WTC11 (cell line): ENCODE results near the gene MRPS10. TPM values are rescaled to one million over a fixed set of nuclear protein-coding genes. Genes with fewer than 3 reads are reported as not detected.

Source experiments
- ATAC-seq: fragments of 200-7000 bp; cut with Tn5 transposase; 2 replicates; pipeline ENCODE4 v1.10.0; 2021; ENCODE audit warnings: mild to moderate bottlenecking, moderate library complexity
- CTCF ChIA-PET: fragments of 300-600 bp; sonication (Branson Sonifier 250); formaldehyde crosslinking; loops from one replicate; lab custom pipeline; 2021; ENCODE audit warnings: antibody characterized with exemption; lab: Charles Lee
- POLR2A ChIA-PET: fragments of 350-600 bp; sonication (Branson Sonifier 250); formaldehyde crosslinking; loops from one replicate; lab custom pipeline; 2021; ENCODE audit warnings: antibody characterized with exemption; lab: Charles Lee
- DNase-seq: peaks from one replicate; pipeline ENCODE4 v3.0.0; 2021; ENCODE audit warnings: low spot score
- H3K27ac Mint-ChIP-seq: 2 replicates; pipeline ENCODE4 v1.8.0; 2021; ENCODE audit warnings: mixed read lengths
- H3K27me3 Mint-ChIP-seq: 2 replicates; pipeline ENCODE4 v1.8.0; 2021; ENCODE audit warnings: low read depth, mild to moderate bottlenecking, moderate library complexity, mixed read lengths
- H3K36me3 Mint-ChIP-seq: 2 replicates; pipeline ENCODE4 v1.8.0; 2021; ENCODE audit warnings: mixed read lengths
- H3K4me1 Mint-ChIP-seq: 2 replicates; pipeline ENCODE4 v1.8.0; 2022; ENCODE audit warnings: mixed read lengths
- H3K4me3 Mint-ChIP-seq: 2 replicates; pipeline ENCODE4 v1.8.0; 2021; ENCODE audit warnings: mild to moderate bottlenecking, moderate library complexity, mixed read lengths
- H3K9me3 Mint-ChIP-seq: 2 replicates; pipeline ENCODE4 v1.8.0; 2021; ENCODE audit warnings: mixed read lengths
- ATF2 ChIP-seq: sonication (generic); formaldehyde crosslinking; IDR thresholded peaks from 2 replicates; pipeline ENCODE4 v1.8.1; 2022; ENCODE audit warnings: low read depth, missing genetic modification reagents, borderline replicate concordance
- E2F5 ChIP-seq: sonication (generic); formaldehyde crosslinking; IDR thresholded peaks from 2 replicates; pipeline ENCODE4 v1.8.1; 2022; ENCODE audit warnings: mild to moderate bottlenecking, moderate library complexity, missing genetic modification reagents
- EMX1 ChIP-seq: fragments of 250-450 bp; sonication (Bioruptor Pico); IDR thresholded peaks from 2 replicates; pipeline ENCODE4 v1.8.0; 2021; ENCODE audit warnings: mild to moderate bottlenecking
- ESRRA ChIP-seq: sonication (generic); formaldehyde crosslinking; IDR thresholded peaks from 2 replicates; pipeline ENCODE4 v1.8.1; 2022; ENCODE audit warnings: mild to moderate bottlenecking, missing genetic modification reagents, borderline replicate concordance
- ETV6 ChIP-seq: sonication (generic); formaldehyde crosslinking; IDR thresholded peaks from 2 replicates; pipeline ENCODE4 v1.8.1; 2022; ENCODE audit warnings: mild to moderate bottlenecking, missing genetic modification reagents
- FOXP4 ChIP-seq: sonication (generic); formaldehyde crosslinking; IDR thresholded peaks from 2 replicates; pipeline ENCODE4 v1.8.0; 2022; ENCODE audit warnings: mild to moderate bottlenecking, missing genetic modification reagents
- GABPB1 ChIP-seq: sonication (generic); formaldehyde crosslinking; IDR thresholded peaks from 2 replicates; pipeline ENCODE4 v1.8.1; 2023; ENCODE audit warnings: mild to moderate bottlenecking, missing genetic modification reagents
- GRHL2 ChIP-seq: fragments of 250-450 bp; sonication (Bioruptor Pico); IDR thresholded peaks from 2 replicates; pipeline ENCODE4 v1.8.0; 2022; ENCODE audit warnings: mild to moderate bottlenecking, moderate library complexity; ENCODE audit not compliant: insufficient replicate concordance, severe bottlenecking
- HMGXB4 ChIP-seq: sonication (generic); formaldehyde crosslinking; IDR thresholded peaks from 2 replicates; pipeline ENCODE4 v1.8.1; 2023; ENCODE audit warnings: mild to moderate bottlenecking, moderate library complexity, missing genetic modification reagents
- JUN ChIP-seq: sonication (generic); formaldehyde crosslinking; IDR thresholded peaks from 2 replicates; pipeline ENCODE4 v1.8.0; 2023; ENCODE audit warnings: mild to moderate bottlenecking, missing genetic modification reagents
- KAT7 ChIP-seq: sonication (generic); formaldehyde crosslinking; IDR thresholded peaks from 2 replicates; pipeline ENCODE4 v1.8.1; 2023; ENCODE audit warnings: missing genetic modification reagents, mild to moderate bottlenecking, borderline replicate concordance
- MYBL2 ChIP-seq: sonication (generic); formaldehyde crosslinking; IDR thresholded peaks from 2 replicates; pipeline ENCODE4 v1.8.1; 2023; ENCODE audit warnings: mild to moderate bottlenecking, moderate library complexity, missing genetic modification reagents
- OVOL2 ChIP-seq: fragments of 250-450 bp; sonication (Bioruptor Pico); IDR thresholded peaks from 2 replicates; pipeline ENCODE4 v1.9.0; 2021; ENCODE audit warnings: mild to moderate bottlenecking, borderline replicate concordance
- PREB ChIP-seq: sonication (generic); formaldehyde crosslinking; IDR thresholded peaks from 2 replicates; pipeline ENCODE4 v1.8.1; 2022; ENCODE audit warnings: mild to moderate bottlenecking, missing genetic modification reagents, moderate library complexity, borderline replicate concordance
- STAT6 ChIP-seq: sonication (generic); formaldehyde crosslinking; conservative IDR thresholded peaks from 2 replicates; pipeline ENCODE4 v1.8.1; 2023; ENCODE audit warnings: mild to moderate bottlenecking, low read depth, missing genetic modification reagents, moderate library complexity
- ZNF219 ChIP-seq: sonication (generic); formaldehyde crosslinking; IDR thresholded peaks from 2 replicates; pipeline ENCODE4 v1.8.0; 2023; ENCODE audit warnings: missing genetic modification reagents, mild to moderate bottlenecking, borderline replicate concordance
- ZNF317 ChIP-seq: sonication (generic); formaldehyde crosslinking; IDR thresholded peaks from 2 replicates; pipeline ENCODE4 v1.8.1; 2023; ENCODE audit warnings: low read depth, mild to moderate bottlenecking, moderate library complexity, missing genetic modification reagents, borderline replicate concordance
- ZNF396 ChIP-seq: fragments of 250-450 bp; sonication (Bioruptor Pico); IDR thresholded peaks from 2 replicates; pipeline ENCODE4 v1.8.0; 2021; ENCODE audit warnings: mild to moderate bottlenecking, moderate library complexity, borderline replicate concordance
- total RNA-seq: library from RNA; stranded (reverse); gene quantifications from 3 replicates; pipeline ENCODE4 v1.2.3, GENCODE V29; 2021

The MRPS10 gene
- total RNA-seq, 1 experiment from 2014 or later: 31.3 TPM

- DNase-seq (no peak), ATAC-seq (no peak)
- Mint-ChIP-seq H3K27ac (no peak overlapping the region), H3K9me3 (no peaks in the 10 kb centered on the region), H3K36me3 (peaks cover 16% of the 10 kb centered on the region), H3K4me1 (peaks cover 17% of the 10 kb centered on the region), H3K27me3 (no peaks in the 10 kb centered on the region), H3K4me3 (no peak overlapping the region)
- CTCF ChIA-PET: interaction anchor here (7.9 kb wide), 1 partner anchor 283 kb away, joined by 132 read pairs; no protein-coding TSS in a partner anchor
- no peak for TF ChIP-seq JUN (CRISPR knock-in tag)
- no peak for TF ChIP-seq ATF2 (CRISPR knock-in tag)
- TF ChIP-seq GRHL2 (CRISPR knock-in tag): no peak
- no peak for TF ChIP-seq HMGXB4
- no peak for TF ChIP-seq EMX1
- no peak for TF ChIP-seq ZNF219 (CRISPR knock-in tag)
- no peak for TF ChIP-seq ZNF317 (CRISPR knock-in tag)
- TF ChIP-seq OVOL2: no peak
- no peak for TF ChIP-seq STAT6 (CRISPR knock-in tag)
- no peak for TF ChIP-seq E2F5 (CRISPR knock-in tag)
- TF ChIP-seq GABPB1: no peak
- no peak for TF ChIP-seq ZNF396 (CRISPR knock-in tag)
- TF ChIP-seq KAT7 (CRISPR knock-in tag): no peak
- TF ChIP-seq PREB (CRISPR knock-in tag): no peak
- no peak for TF ChIP-seq MYBL2 (CRISPR knock-in tag)
- no peak for TF ChIP-seq FOXP4 (CRISPR knock-in tag)
- TF ChIP-seq ETV6 (CRISPR knock-in tag): no peak
- TF ChIP-seq ESRRA (CRISPR knock-in tag): no peak
- POLR2A ChIA-PET: no interaction called here
Measured at GRCh38 chr6:42264852-42265390, 47.3 kb upstream of the MRPS10 start.
